ENCODE data around the gene TTLL1. TPM values are rescaled to one million over a fixed set of nuclear protein-coding genes. Genes with fewer than 3 reads are reported as not detected.
A peak's percentile ranks its signal among the peaks of the same experiment; 100 is the strongest.

The TTLL1 gene
- polyA plus RNA-seq, 3 donors = 4.7 to 6.0 (median 5.6) TPM

- H3K9me3 ChIP-seq (replicated peaks in 1 of 2; ENCODE audit: control insufficient read depth in 1 of 2, insufficient read depth in 1 of 2, low read length in 2 of 2) = no peaks in the 10 kb centered on the region
- no peaks in the 10 kb centered on the region for H4K20me1 ChIP-seq (ENCODE audit: insufficient read depth, low read length)
- H3K9me3 Mint-ChIP-seq = no peaks in the 10 kb centered on the region
- no peak overlapping the region for H3K4me3 Mint-ChIP-seq
- H3K4me1 ChIP-seq (ENCODE audit: control insufficient read depth in 1 of 2, insufficient read depth in 2 of 2, low read length in 2 of 2) = no peaks in the 10 kb centered on the region
- intact Hi-C loops (cut with micrococcal nuclease) = no loop called here
- no peaks in the 10 kb centered on the region for H3K79me2 ChIP-seq (ENCODE audit: insufficient read depth, low read length)
- H3K27ac ChIP-seq (ENCODE audit: low read depth in 1 of 2, low read length in 2 of 2) = no peak overlapping the region
- peaks cover 4% of the 10 kb centered on the region for H3K4me1 Mint-ChIP-seq
- H2AFZ ChIP-seq (ENCODE audit: insufficient read depth, low read depth, low read length, poor library complexity, severe bottlenecking) = no peak overlapping the region
- H3K36me3 ChIP-seq (replicated peaks in 1 of 2; ENCODE audit: control insufficient read depth in 1 of 2, insufficient read depth in 2 of 2, low read length in 2 of 2) = peaks cover 0 to 4% of the 10 kb centered on the region in 2 donors
- H3K4me3 ChIP-seq (replicated peaks in 1 of 3; ENCODE audit: low read depth in 2 of 3, low read length in 3 of 3) = no peak overlapping the region
- no peaks in the 10 kb centered on the region for H3K27me3 ChIP-seq (ENCODE audit: control insufficient read depth in 2 of 2, insufficient read depth in 2 of 2, low read length in 2 of 2)
- peaks cover 2 to 16% of the 10 kb centered on the region in 2 donors for H3K36me3 Mint-ChIP-seq
- no peak overlapping the region for H3K9ac ChIP-seq (ENCODE audit: insufficient read depth, low read length, poor library complexity, severe bottlenecking)
- DNase-seq = no peak
- no peak overlapping the region for H3K4me2 ChIP-seq (replicated peaks; ENCODE audit: extremely low read depth, low read length, poor library complexity, severe bottlenecking)
- peaks cover 0 to 2% (median 0%) of the 10 kb centered on the region in 3 donors for H3K27me3 Mint-ChIP-seq (ENCODE audit: low read depth in 3 of 3)
- peak overlapping the region in 1 of 7 donors; percentile 50 for H3K27ac Mint-ChIP-seq
- WGBS (ENCODE audit: insufficient coverage) = no CpG with 5 or more reads among the region's 12 CpGs
- TF ChIP-seq CTCF (IDR thresholded peaks at IDR 0.05) = no peak
These were observed 10.7 kb downstream of the TTLL1 start for GRCh38 chr22:43078522-43078921.

DNA sequence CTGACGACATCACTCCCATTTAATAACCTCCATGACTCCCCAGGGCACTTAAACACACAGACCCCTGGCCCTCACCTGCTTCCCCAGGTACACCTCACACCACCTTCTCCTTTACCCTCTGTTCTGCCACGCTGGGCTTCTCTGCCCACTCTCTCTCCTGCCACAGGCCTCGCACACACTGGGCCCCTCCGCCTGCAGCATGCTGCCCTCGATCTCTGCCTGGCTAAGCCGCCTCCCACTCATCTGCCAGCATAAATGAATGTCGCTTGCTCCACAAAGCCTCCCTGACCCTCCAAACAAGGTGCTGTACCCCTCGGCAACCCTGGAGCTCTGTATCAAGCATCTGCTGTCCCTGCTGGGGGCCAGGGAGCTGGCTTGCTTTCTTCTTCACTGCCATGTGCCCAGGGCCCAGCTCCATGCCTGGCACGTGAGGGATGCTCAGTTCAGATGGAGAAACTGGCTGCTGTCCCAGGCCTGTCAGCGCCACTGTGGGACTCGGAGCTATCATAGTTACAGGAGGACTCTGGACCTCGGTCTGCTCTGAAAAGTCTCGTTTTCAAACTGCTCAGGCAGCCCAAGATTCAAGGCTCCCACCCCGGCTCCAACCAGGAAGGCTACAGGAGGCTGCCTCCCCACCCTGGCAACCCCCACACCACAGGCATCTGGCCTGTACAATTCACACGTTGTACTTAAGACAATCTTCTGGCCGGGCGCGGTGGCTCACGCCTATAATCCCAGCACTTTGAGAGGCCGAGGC is 11.9 kb downstream of the TTLL1 start:
- Histone ChIP-seq H3K36me3 (replicated peaks in 1 of 2; ENCODE audit: control insufficient read depth in 1 of 2, insufficient read depth in 2 of 2, low read length in 2 of 2) (peaks cover 0 to 4% of the 10 kb centered on the region in 2 donors), H3K27me3 (ENCODE audit: control insufficient read depth in 2 of 2, insufficient read depth in 2 of 2, low read length in 2 of 2) (no peaks in the 10 kb centered on the region), H3K4me1 (ENCODE audit: control insufficient read depth in 1 of 2, insufficient read depth in 2 of 2, low read length in 2 of 2) (no peaks in the 10 kb centered on the region), H3K4me2 (replicated peaks; ENCODE audit: extremely low read depth, low read length, poor library complexity, severe bottlenecking) (no peak overlapping the region), H2AFZ (ENCODE audit: insufficient read depth, low read depth, low read length, poor library complexity, severe bottlenecking) (no peak overlapping the region), H3K9me3 (replicated peaks in 1 of 2; ENCODE audit: control insufficient read depth in 1 of 2, insufficient read depth in 1 of 2, low read length in 2 of 2) (no peaks in the 10 kb centered on the region), H3K27ac (ENCODE audit: low read depth in 1 of 2, low read length in 2 of 2) (no peak overlapping the region), H3K79me2 (ENCODE audit: insufficient read depth, low read length) (no peaks in the 10 kb centered on the region), H4K20me1 (ENCODE audit: insufficient read depth, low read length) (no peaks in the 10 kb centered on the region), H3K4me3 (replicated peaks in 1 of 3; ENCODE audit: low read depth in 2 of 3, low read length in 3 of 3) (no peak overlapping the region), H3K9ac (ENCODE audit: insufficient read depth, low read length, poor library complexity, severe bottlenecking) (no peak overlapping the region)
- intact Hi-C loops (cut with micrococcal nuclease) = no loop called here
- Mint-ChIP-seq H3K27ac (no peak overlapping the region), H3K36me3 (peaks cover 2 to 13% of the 10 kb centered on the region in 2 donors), H3K4me3 (no peak overlapping the region), H3K4me1 (peaks cover 4% of the 10 kb centered on the region), H3K27me3 (ENCODE audit: low read depth in 3 of 3) (peaks cover 0 to 2% (median 0%) of the 10 kb centered on the region in 3 donors), H3K9me3 (no peaks in the 10 kb centered on the region)
- TF ChIP-seq CTCF (IDR thresholded peaks at IDR 0.05) = no peak
- WGBS (ENCODE audit: insufficient coverage) = 95% methylated on average over 13 of the region's 20 CpGs
- no peak for DNase-seq

All from CD14-positive monocyte (primary cell).